ENCODE measurements around the gene BBX.

Gene BBX

DNA sequence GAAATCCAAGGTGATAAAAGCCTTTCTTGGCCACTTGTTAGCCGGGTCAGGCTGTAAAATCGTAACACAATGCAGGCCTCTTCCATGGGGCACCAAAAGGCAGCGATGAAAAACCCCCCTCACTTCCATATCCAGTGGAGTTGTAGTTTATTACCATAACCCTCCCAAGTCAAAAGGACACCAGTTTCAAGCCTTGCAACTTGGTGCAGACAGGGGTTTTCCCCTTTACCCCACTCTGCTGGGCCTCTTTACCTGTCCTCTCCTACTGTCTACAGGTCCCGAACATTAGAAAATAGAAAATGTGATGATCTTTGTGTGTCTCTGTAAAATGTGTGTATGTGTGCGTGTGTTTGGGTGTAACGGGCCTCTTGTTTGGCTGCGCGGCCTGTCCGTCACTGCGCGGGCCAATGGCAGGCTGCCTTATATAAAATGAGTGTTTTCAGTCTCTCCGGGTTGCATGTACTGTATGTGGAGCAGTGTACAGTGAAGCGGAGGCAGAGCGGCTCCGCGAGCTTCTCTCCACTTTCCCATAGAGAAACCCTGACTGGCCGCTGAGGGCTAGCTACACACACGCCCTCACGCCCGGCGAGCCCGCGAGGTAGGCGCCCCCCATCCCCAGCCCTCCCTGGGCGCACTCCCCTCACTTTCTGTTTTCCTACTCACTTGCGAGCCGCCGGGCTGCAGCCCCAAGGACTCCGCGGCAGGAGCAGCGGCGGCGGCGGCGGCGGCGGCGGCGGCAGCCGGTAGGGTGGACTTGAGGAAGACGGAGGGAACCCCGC, at the start of gene BBX:
Gene BBX (plus strand): TSS at position 453 of the 779 bp plus-strand sequence. CDS start 187,499 bp downstream, outside the sequence.
- TF ChIP-seq NFIC (IDR thresholded peaks at IDR 0.05) (no peak), TAF1 (IDR thresholded peaks at IDR 0.05; ENCODE audit: low read depth) (peak; percentile 61; the same call in 1 of the 2 replicates), CREB1 (IDR thresholded peaks at IDR 0.05; ENCODE audit: low read depth) (0 out of 2 replicates have a peak, but pooled peaks have one; percentile 49)

DNA sequence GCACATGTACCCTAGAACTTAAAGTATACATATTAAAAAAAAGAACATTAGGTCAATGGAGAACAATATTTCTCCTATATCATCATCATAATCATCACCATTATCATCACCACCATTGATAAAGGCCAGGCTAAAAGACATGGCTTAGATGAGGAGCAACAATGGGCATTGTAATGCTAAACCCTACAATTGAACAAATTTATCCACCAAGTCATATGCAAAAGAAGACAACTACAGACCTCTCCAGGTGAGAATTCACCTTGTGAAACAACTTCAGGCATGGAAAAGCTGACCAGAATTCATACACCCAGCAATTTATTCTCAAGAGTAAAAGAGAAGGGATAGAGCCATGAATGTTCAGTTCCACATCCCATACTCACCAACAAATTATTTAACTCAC, 46.3 kb upstream of the BBX start:
- no peak for TF ChIP-seq ZBTB7A (IDR thresholded peaks at IDR 0.05; ENCODE audit: low read depth)
- no peak for TF ChIP-seq RAD21 (IDR thresholded peaks at IDR 0.05; ENCODE audit: low read depth)
- TF ChIP-seq, protein P1, sequence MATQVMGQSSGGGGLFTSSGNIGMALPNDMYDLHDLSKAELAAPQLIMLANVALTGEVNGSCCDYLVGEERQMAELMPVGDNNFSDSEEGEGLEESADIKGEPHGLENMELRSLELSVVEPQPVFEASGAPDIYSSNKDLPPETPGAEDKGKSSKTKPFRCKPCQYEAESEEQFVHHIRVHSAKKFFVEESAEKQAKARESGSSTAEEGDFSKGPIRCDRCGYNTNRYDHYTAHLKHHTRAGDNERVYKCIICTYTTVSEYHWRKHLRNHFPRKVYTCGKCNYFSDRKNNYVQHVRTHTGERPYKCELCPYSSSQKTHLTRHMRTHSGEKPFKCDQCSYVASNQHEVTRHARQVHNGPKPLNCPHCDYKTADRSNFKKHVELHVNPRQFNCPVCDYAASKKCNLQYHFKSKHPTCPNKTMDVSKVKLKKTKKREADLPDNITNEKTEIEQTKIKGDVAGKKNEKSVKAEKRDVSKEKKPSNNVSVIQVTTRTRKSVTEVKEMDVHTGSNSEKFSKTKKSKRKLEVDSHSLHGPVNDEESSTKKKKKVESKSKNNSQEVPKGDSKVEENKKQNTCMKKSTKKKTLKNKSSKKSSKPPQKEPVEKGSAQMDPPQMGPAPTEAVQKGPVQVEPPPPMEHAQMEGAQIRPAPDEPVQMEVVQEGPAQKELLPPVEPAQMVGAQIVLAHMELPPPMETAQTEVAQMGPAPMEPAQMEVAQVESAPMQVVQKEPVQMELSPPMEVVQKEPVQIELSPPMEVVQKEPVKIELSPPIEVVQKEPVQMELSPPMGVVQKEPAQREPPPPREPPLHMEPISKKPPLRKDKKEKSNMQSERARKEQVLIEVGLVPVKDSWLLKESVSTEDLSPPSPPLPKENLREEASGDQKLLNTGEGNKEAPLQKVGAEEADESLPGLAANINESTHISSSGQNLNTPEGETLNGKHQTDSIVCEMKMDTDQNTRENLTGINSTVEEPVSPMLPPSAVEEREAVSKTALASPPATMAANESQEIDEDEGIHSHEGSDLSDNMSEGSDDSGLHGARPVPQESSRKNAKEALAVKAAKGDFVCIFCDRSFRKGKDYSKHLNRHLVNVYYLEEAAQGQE (IDR thresholded peaks at IDR 0.05; ENCODE audit: low read depth) = no peak
- no peak for TF ChIP-seq EP300 (IDR thresholded peaks at IDR 0.05; ENCODE audit: borderline replicate concordance)
- no peak for TF ChIP-seq YY1 (IDR thresholded peaks at IDR 0.05; ENCODE audit: low read depth)
- TF ChIP-seq CEBPB (IDR thresholded peaks at IDR 0.05) = no peak
- TF ChIP-seq EGR1 (IDR thresholded peaks at IDR 0.05) = no peak
- no peak for TF ChIP-seq FOXM1 (IDR thresholded peaks at IDR 0.05; ENCODE audit: borderline replicate concordance, low read depth)
- TF ChIP-seq, protein P2, sequence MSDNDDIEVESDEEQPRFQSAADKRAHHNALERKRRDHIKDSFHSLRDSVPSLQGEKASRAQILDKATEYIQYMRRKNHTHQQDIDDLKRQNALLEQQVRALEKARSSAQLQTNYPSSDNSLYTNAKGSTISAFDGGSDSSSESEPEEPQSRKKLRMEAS (IDR thresholded peaks at IDR 0.05) = no peak
- TF ChIP-seq TEAD4 (IDR thresholded peaks at IDR 0.05) = no peak
- TF ChIP-seq TCF12 (IDR thresholded peaks at IDR 0.05; ENCODE audit: low read depth) = no peak
- no peak for TF ChIP-seq CREB1 (IDR thresholded peaks at IDR 0.05; ENCODE audit: low read depth)

DNA sequence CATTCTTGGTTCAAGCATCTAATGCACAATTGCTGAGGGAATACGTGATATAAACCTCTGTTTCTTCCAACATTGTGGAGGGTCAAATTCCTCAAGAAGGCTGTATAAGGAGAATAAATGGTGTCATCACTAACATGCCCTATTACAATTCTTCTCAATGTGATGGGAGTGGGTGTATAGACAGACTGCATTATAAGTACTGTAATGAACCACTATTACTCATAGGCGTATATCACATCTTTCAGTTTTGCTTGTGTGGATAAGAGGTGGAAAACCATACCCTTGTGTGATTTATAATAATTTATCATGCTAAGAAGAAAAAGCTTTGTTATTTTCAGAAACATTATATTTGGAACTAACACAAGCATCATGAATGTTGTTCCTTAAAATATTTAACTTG, 35.3 kb upstream of the BBX start:
- TF ChIP-seq CEBPB (IDR thresholded peaks at IDR 0.05) (no peak), FOXM1 (IDR thresholded peaks at IDR 0.05; ENCODE audit: borderline replicate concordance, low read depth) (no peak), EP300 (IDR thresholded peaks at IDR 0.05; ENCODE audit: borderline replicate concordance) (no peak), RAD21 (IDR thresholded peaks at IDR 0.05; ENCODE audit: low read depth) (no peak), TAF1 (IDR thresholded peaks at IDR 0.05; ENCODE audit: low read depth) (no peak), ZBTB7A (IDR thresholded peaks at IDR 0.05; ENCODE audit: low read depth) (no peak), CREB1 (IDR thresholded peaks at IDR 0.05; ENCODE audit: low read depth) (no peak), TCF12 (IDR thresholded peaks at IDR 0.05; ENCODE audit: low read depth) (no peak)
- TF ChIP-seq, protein P2 (IDR thresholded peaks at IDR 0.05) = no peak
- TF ChIP-seq, protein P3, sequence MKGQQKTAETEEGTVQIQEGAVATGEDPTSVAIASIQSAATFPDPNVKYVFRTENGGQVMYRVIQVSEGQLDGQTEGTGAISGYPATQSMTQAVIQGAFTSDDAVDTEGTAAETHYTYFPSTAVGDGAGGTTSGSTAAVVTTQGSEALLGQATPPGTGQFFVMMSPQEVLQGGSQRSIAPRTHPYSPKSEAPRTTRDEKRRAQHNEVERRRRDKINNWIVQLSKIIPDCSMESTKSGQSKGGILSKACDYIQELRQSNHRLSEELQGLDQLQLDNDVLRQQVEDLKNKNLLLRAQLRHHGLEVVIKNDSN (IDR thresholded peaks at IDR 0.05) = no peak

DNA sequence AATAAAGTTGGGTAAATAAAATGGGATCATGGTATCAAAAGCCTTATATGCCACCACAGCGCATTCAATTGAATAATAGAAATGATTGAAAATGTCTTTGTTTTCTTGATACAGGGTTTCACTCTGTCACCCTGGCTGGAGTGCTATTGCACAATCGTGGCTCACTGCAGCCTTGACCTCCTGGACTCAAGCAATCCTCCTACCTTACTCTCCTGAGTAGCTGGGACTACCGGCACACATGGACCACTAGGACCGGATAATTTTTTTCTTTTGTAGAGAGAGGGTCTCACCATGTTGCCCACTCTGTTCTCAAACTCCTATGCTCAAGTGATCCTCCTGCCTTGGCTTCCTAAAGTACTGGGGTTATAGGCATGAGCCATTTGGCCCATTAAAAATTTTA, 33.8 kb upstream of the BBX start:
- TF ChIP-seq CEBPB (IDR thresholded peaks at IDR 0.05) (peak; percentile 80), TEAD4 (IDR thresholded peaks at IDR 0.05) (no peak), YY1 (IDR thresholded peaks at IDR 0.05; ENCODE audit: low read depth) (no peak), EP300 (IDR thresholded peaks at IDR 0.05; ENCODE audit: borderline replicate concordance) (no peak), ZBTB7A (IDR thresholded peaks at IDR 0.05; ENCODE audit: low read depth) (no peak), NFIC (IDR thresholded peaks at IDR 0.05) (no peak)
- TF ChIP-seq, protein P1 (IDR thresholded peaks at IDR 0.05; ENCODE audit: low read depth) = no peak
- TF ChIP-seq, protein P2 (IDR thresholded peaks at IDR 0.05) = no peak

DNA sequence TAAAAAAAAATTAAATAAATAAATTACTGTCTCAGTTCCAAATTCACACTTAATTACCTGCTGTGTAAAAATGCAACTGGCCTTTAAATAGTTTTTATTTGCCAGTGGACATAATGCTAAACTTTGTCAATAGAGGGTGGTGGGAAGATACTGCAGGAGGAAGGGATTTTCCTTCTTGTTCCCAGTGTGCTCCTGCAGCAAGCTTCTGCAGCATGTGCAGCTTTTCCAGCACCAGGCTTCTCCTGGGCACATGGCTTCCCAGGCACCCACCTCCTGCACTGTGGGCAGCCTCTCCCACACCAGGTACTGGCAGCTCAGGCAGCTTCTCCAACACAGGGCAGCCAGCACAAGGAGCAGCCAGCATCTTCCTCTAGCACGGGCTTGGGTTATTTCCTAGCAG, 29.6 kb upstream of the BBX start:
- TF ChIP-seq EP300 (IDR thresholded peaks at IDR 0.05; ENCODE audit: borderline replicate concordance) = no peak
- TF ChIP-seq TCF12 (IDR thresholded peaks at IDR 0.05; ENCODE audit: low read depth) = no peak
- TF ChIP-seq TEAD4 (IDR thresholded peaks at IDR 0.05) = no peak
- no peak for TF ChIP-seq RAD21 (IDR thresholded peaks at IDR 0.05; ENCODE audit: low read depth)
- TF ChIP-seq YY1 (IDR thresholded peaks at IDR 0.05; ENCODE audit: low read depth) = no peak
- TF ChIP-seq NFIC (IDR thresholded peaks at IDR 0.05) = no peak
- TF ChIP-seq CEBPB (IDR thresholded peaks at IDR 0.05) = no peak

DNA sequence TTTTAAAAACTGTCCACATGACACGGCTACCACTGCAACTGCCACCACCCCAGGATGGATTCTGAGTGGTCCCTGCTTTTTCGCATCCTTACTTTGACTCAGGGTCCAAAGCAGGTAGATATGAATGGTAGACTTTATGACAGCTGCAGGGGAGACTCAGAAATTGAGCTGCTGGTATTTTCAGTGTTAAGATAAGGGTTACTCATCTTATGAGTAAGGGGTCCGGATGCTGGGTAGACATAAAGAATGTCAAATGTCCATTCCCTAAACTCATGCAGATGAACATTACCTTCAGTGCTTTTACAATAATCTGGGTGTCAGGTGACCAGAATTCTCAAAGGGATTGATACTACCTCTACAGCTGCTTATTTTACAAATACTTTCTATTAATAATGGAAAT, 25.9 kb upstream of the BBX start:
- TF ChIP-seq, protein P1 (IDR thresholded peaks at IDR 0.05; ENCODE audit: low read depth) = no peak
- TF ChIP-seq, protein P3 (IDR thresholded peaks at IDR 0.05) = no peak
- TF ChIP-seq ZBTB7A (IDR thresholded peaks at IDR 0.05; ENCODE audit: low read depth) (no peak), EGR1 (IDR thresholded peaks at IDR 0.05) (no peak), TAF1 (IDR thresholded peaks at IDR 0.05; ENCODE audit: low read depth) (no peak)
